Stimulated activated CD8-positive, alpha-beta memory T cell treated with anti-CD3 and anti-CD28 coated beads, Interleukin-12 subunit alpha, Interleukin-12 subunit beta, amount 100 ng/mL, for 24 hours (primary cell): Measurements from ENCODE around the gene NFKBIB.
"Not testable (repeated sequence)": the region's sequence is repeated elsewhere in the genome, so short reads cannot be mapped to it uniquely, and the experiment has no call there.

Experiments
- DNase-seq: peaks from one replicate; pipeline ENCODE4 v3.0.0-alpha.2; 2020; ENCODE audit errors: extremely low read depth

The NFKBIB gene

GRCh38 chr19:38928391-38929001 is 28.7 kb downstream of the NFKBIB start:
- no peak for DNase-seq

GRCh38 chr19:38929929-38930775 is 30.4 kb downstream of the NFKBIB start, which contains the start of gene SARS2:
TSS of gene SARS2 (minus strand) at chr19:38930763. CDS start at chr19:38930736, 27 bp downstream.
- peak; percentile 71 for DNase-seq

- DNase-seq: peak; percentile 97
Observed at GRCh38 chr19:38930776-38931520, 31.2 kb downstream of the NFKBIB start, which contains the start of gene MRPS12. TSS of gene MRPS12 (plus strand) at chr19:38930944. CDS start at chr19:38931295, 351 bp downstream.

- no peak for DNase-seq
Observed at GRCh38 chr19:38931521-38931793, 31.7 kb downstream of the NFKBIB start.

GRCh38 chr19:38932425-38933179 is 32.8 kb downstream of the NFKBIB start:
- DNase-seq: no peak

GRCh38 chr19:38933544-38933943 is 33.8 kb downstream of the NFKBIB start:
- no peak for DNase-seq

GRCh38 chr19:38939957-38940356 is 40.2 kb downstream of the NFKBIB start:
- no peak for DNase-seq

GRCh38 chr19:38941466-38941865 is 41.7 kb downstream of the NFKBIB start:
- not testable (repeated sequence) for DNase-seq

- no peak for DNase-seq
Observed at GRCh38 chr19:38941979-38942378, 42.2 kb downstream of the NFKBIB start.

- no peak for DNase-seq
Observed at GRCh38 chr19:38942471-38943181, 42.9 kb downstream of the NFKBIB start.

GRCh38 chr19:38944981-38945506 is 45.3 kb downstream of the NFKBIB start:
- no peak for DNase-seq

GRCh38 chr19:38945562-38946228 is 45.9 kb downstream of the NFKBIB start:
- DNase-seq: no peak

GRCh38 chr19:38946229-38947010 is 46.7 kb downstream of the NFKBIB start:
- no peak for DNase-seq

GRCh38 chr19:38949580-38950367 is 50.0 kb downstream of the NFKBIB start:
- peak; percentile 72 for DNase-seq

GRCh38 chr19:38951187-38951586 is 51.4 kb downstream of the NFKBIB start:
- DNase-seq: no peak

- no peak for DNase-seq
Observed at GRCh38 chr19:38952395-38953165, 52.8 kb downstream of the NFKBIB start.

GRCh38 chr19:38953677-38954076 is 53.9 kb downstream of the NFKBIB start:
- DNase-seq: no peak

- DNase-seq: no peak
Observed at GRCh38 chr19:38956264-38956663, 56.5 kb downstream of the NFKBIB start.
